GM21576 (cell line): ENCODE results near the gene EML3.
"Not testable (repeated sequence)": the region's sequence is repeated elsewhere in the genome, so short reads cannot be mapped to it uniquely, and the experiment has no call there.

Source experiments
- ATAC-seq: cut with Tn5 transposase; IDR thresholded peaks from one replicate; pipeline ENCODE4 v1.9.1; 2021; ENCODE audit warnings: mild to moderate bottlenecking, moderate library complexity; ENCODE audit not compliant: unreplicated experiment

Gene EML3, protein sequence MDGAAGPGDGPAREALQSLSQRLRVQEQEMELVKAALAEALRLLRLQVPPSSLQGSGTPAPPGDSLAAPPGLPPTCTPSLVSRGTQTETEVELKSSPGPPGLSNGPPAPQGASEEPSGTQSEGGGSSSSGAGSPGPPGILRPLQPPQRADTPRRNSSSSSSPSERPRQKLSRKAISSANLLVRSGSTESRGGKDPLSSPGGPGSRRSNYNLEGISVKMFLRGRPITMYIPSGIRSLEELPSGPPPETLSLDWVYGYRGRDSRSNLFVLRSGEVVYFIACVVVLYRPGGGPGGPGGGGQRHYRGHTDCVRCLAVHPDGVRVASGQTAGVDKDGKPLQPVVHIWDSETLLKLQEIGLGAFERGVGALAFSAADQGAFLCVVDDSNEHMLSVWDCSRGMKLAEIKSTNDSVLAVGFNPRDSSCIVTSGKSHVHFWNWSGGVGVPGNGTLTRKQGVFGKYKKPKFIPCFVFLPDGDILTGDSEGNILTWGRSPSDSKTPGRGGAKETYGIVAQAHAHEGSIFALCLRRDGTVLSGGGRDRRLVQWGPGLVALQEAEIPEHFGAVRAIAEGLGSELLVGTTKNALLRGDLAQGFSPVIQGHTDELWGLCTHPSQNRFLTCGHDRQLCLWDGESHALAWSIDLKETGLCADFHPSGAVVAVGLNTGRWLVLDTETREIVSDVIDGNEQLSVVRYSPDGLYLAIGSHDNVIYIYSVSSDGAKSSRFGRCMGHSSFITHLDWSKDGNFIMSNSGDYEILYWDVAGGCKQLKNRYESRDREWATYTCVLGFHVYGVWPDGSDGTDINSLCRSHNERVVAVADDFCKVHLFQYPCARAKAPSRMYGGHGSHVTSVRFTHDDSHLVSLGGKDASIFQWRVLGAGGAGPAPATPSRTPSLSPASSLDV

DNA sequence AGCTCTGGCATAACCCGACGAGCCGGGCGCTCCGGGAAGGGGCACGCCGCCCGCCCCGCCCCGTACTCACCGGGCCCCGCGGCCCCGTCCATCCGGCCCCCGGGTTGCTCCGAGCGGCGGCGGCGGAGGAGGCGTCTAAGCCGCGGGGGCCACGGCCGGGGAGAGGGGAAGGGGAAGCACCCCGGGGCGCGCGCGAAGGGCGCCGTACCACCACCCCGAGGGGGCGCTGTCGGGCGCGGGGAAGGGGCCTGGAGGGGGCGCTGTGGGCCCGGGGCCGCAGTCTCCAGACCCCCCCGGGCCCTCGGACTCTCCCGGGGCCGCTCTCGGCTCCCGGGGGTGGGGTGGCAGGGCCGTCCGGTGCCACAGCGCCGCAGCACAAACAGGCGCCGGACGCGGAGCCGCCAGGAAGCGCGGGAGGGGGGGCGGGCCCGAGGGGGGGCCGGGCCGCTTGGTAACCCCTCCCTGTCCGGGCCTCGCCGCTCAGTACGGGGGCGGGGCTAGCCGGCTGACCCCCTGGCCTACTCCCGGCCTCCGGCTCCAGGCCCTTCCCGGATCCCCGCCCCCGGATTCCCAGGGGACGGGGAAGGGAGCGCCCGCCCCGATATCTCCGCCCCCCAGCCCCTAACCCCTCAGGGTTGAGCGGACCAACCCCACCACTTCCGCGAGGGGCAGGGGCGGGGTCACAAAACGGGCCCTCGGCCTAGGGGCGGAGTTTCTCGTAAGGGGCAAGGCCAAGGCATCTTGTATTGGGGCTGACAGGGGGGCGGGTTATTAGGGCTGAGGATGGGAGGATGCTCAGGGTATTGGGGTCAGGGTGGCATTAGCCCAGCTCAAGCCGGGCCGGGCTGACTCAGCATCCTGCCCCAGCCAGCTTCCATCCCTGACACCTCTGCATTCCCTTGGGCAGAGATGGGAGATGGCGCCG is at the start of gene EML3, which contains the start of gene ROM1:
TSS of gene EML3 (minus strand) at position 410 of the 925 bp plus-strand sequence. CDS start at position 92, 318 bp downstream.
TSS of gene ROM1 (plus strand) at position 892 of the 925 bp plus-strand sequence. CDS start at position 917, 25 bp downstream.
- ATAC-seq = peak; percentile 57

DNA sequence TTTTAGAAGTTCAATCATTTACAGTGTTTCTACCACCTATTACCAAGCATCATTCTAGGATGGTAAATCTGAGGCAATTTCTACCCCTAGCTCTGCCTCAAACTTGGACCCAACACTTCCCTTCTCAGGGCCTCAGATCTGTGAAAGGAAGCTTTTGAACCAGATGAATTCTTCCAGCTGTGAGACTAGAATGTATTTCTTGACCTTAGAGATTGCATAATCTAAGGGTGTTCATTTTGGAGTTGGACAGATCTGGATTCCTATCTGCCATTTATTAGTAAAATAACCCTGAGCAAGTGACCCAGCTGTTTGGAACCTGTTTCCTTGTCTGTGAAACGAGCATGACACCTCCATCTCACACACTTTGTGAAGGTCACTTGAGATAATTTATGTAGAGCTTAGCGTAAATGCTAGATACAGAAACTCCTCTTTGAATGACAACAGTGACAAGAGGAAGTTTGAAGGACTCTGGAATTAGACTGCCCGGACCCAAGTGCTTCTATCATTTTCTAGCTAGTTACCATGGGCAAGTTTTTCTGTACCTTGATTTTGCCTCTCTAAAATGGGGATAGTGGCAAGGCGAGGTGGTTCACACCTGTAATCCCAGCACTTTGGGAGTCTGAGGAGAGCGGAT is 44.3 kb upstream of the EML3 start:
- ATAC-seq = no peak

DNA sequence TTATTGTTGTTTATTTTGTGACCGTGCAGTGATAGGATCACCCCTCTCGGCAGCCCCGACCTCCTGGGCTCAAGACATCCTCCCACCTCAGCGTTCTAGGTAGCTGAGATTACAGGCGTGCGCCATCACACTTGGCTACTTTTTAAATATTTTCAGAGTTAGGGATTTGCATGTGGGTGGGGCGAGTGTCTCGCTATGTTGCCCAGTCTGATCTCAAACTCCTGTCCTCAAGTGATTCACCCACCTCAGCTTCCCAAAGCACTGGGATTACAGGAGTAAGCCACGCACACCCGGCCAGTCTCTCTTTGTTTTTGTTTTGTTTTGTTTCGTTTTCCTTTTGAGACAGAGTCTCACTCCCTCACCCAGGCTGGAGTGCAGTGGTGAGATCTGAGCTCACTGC is 41.7 kb upstream of the EML3 start:
- ATAC-seq = no peak

DNA sequence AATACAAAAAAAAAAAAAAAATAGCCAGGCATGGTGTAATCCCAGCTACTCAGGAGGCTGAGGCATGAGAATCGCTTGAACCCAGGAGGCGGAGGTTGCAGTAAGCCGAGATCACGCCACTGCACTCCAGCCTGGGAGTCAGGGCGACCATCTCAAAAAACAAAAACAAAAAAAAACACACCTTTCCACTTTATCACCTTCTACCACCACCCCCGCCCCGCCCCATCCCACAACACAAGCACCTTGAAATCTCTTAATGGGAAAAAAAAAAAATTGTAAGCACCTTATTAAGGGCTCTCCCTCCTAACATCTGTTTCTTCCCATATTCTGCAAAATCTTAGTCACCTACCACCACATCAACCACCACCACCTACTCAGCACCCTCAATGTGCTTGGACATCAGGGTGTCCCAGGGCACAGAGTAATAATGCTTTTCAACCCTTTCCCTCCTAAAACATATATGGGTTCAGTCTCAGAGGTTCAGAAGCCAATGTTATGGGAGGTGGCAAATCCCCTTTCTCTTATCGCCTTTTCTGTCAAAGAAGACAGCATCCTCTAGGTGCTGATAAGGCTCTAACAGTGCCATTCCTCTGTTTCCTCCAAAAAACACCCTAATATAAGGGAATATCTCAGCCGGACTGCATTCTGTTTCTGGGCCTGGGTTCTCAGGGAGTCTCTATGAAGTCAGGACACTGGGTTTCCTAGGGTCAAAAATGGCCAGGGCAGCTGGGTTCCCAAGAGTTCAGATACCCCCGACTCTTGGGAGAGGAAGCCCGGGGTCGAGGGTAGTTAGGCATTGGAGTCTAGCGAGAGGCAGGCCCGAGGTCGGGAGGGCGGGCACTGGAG is 39.8 kb upstream of the EML3 start:
- no peak for ATAC-seq

DNA sequence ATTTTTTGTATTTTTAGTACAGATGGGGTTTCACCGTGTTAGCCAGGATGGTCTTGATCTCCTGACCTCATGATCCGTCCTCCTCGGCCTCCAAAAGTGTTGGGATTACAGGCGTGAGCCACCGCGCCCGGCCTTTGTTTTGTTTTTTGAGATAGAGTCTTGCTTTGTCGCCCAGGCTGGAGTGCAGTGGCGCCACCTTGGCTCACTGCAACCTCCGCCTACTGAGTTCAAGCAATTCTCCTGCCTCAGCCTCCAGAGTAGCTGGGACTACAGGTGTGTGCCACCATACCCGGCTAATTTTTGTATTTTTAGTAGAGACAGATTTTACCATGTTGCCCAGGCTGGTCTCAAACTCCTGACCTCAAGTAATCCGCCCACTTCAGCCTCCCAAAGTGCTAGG is 37.7 kb upstream of the EML3 start:
- not testable (repeated sequence) for ATAC-seq

DNA sequence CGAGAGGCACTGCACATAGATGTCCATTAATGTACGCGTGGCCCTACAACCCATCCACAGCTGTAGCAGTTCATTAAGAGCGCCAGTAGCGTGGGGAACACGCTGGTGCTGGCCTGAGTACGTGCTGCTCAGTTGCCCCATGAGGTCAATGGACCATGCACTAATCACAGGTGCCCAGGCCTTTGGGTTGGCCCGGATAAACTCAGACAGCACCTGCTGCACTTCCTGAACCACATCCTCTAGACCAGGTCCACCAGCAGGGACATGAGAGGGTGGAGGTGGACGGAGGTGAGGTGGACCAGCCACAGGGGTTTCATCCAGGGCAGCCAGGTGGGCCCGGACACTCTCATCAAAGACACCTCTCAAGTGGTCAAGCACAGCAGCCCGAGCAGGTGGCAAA is 36.9 kb upstream of the EML3 start:
- ATAC-seq = no peak

DNA sequence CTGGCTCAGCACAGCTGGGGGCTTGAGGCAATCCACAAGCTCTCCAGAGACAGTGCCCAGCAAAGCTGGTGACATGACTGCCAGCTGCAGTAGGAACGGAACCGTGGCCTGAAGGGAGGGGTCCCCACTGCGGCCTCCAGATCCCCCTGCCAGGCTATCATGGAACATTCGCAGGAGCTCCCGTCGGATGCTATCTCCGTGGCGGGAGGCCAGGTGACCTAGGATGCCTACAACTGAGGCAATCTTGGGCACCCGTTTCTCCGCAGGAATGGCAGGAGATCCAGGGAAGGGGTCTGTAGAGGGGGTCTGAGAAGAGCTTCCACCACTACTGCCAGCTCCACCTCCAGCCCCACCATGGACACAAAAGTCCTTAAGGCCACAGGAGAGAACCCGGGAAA is 36.4 kb upstream of the EML3 start:
- no peak for ATAC-seq

DNA sequence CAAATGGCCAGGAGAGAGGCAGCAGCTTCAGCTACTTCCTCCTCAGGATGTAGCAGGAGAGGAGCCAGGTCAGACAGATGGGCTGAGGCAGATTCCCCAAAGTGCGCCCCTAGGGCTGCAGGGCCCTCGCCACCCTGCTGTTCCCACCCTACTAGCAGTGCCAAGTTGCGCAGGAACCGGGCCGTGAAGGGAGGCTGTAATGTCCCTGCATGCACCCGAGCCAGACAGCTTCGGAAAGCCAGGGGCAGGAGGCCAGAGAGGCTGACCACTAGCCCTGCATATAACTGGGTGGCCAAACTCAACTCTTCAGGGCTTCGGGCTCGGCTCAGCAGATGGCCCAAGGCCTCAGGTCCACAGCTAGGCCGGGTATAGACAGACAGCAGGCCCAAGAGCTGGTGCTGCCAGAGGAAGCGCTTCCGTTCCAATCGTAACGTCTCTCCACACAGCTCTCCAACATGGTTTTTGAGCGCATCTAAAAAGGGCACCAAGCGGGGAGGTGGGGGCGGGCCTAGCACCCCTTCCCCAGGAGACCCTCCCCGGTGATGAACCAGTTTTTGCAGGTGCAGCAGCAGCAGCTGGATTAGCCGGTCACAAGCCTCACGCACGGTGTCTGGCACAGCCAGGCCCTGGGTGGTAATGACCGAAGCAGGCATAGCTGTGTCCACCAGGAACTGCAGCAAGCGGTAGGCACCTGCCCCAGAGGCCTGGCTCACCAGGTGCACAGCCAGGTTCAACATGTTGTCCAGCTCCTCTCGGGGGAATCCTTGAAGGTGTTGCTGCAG is 35.8 kb upstream of the EML3 start:
- no peak for ATAC-seq

DNA sequence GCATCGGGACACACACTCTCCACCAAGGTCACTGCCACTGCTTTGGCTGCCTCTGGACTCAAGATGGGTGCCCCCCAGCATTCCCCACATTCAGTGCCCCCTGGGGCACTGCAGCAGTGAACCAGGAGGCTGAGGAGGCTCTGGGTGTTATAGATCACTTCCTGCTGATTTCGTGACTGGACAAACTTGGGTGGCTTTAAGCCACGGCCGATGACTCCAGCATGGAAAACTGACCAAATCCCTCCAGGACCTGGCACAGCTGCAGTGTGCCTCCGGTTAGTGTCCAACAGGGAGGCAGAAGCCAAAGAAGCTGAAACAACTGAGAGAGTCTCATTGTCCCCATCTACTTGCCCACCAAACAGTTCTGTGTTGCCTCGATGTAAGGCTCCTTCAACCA is 35.0 kb upstream of the EML3 start:
- ATAC-seq = no peak

DNA sequence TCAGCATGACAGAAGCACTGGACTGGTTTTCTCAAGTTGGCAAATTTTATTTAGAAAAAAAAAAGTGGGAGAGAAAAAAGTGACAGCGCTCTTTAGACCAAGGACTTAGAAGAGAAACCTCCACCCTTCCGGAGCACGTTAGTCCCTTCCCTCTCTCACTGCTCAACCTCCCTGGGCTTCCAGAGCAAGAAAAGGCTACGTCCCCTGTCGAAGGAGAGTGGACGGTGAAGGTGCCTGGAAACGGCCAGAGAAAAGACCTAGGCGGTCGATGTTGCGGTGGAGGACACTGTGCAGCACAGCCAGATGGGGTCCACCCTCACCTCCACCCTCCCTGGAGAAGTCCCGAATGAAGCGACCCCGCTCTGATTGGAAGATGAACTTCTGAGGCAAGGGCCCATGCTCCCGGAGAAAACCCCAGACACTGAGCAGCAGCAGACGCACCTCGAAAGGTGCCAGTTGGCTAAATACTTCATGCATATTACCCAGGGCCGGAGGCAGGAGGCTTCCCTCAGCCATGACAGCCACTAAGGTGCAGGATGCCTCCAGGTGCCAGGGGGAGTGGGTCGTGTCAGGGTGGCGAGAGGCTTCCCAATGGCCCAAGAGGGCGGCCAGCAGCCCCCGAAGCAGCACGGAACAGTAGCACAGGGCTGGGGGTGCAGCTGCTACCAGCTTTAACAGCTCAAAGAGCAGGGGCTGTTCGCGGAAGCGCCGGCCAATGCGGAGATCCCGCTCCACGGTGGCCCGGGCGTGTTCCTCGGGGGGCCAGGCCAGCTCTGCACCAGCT is 34.4 kb upstream of the EML3 start:
- no peak for ATAC-seq

DNA sequence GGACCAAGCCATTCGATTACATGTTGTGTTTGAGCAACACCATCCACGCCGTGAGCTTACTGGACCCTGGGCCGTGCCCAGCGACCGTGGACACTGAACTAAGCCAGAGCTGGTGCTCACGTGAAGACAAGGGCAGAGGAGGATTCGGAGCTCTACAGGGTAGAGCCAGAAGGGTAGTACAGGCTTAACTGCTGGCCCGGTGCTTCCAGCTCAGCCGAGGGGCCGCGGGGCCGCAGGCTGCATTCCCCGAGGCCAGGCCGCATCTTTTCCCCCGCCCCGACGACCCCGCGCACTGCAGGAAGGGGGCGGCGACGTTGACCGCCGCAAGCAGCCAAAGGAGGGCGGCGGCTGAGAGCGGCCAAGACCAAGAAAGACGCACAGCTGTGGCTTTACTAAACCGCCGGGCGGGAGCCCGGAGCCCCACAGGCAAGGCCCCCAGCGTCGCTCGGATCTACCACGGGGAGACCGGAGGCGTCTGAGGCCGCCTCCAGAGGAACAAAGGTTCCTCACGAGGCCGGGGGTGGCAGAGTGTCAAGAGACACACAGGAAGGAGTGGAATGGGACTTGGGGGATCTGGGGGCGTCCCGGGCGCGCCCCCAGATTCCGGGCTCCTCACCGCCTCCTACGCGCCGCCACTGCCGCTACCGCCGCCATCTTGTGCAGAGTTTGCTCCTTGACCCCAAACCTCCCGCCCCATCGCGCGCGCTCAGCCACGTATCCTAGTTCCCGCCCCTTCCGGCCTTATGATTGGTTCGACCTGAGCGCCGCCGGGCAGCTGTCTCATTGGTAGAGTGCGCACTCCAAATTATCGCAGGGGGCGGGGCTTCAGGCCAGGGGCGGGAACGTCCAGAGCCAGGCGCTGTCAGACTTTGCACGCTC is 33.6 kb upstream of the EML3 start, which contains the start of gene GANAB:
TSS of gene GANAB (minus strand) at position 668 of the 879 bp plus-strand sequence. CDS start at position 654, 14 bp downstream.
- peak; percentile 86 for ATAC-seq

DNA sequence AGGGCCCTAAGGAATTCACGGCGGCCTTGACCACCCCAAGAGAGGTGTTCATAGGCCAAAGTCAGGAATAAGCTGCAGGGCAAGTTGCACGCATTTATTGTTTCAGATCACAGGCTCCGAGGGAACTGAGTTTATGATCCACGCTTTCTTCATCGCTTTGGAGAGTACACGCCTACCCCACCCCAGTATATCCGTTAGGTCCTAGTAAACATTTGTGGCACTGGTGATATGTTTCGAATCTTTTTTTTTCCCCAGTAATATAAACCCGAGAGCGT is 33.0 kb upstream of the EML3 start:
- no peak for ATAC-seq

DNA sequence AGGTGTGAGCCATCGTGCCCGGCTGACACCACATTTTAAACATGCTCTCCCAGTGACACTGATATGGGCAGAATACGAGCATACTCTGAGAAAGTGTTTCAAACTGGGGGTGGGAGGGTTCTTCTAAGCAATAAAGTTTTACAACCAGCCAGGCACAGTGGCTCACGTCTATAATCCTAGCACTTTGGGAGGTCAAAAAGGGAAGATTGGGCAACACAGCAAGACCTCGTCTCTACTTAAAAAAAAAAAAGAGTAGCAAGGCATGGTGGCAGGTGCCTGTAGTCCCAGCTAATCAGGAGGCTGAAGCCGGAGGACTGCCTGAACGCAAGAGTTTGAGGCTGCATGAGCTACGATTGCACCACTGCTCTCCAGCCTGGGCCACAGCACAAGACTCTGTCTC is 31.6 kb upstream of the EML3 start:
- ATAC-seq = no peak

DNA sequence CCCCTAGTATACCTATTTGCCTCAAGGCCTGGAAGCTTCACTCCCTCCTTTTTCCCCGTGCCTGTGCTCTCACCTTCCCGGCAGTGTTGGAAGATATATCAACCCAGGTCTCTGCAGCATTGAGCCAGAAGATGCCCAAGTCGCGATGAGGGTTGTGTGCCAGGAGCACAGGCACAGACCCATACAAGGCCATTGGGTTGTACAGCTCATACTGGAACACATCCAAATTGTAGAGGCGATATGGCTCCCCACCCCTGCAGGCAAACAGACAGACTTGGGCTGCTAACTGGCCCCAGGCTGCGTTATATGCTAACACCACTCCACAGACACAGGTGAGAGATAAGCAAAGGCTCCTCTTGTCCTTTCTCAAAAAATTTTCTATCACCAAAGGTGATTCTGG is 19.9 kb upstream of the EML3 start:
- ATAC-seq = no peak

DNA sequence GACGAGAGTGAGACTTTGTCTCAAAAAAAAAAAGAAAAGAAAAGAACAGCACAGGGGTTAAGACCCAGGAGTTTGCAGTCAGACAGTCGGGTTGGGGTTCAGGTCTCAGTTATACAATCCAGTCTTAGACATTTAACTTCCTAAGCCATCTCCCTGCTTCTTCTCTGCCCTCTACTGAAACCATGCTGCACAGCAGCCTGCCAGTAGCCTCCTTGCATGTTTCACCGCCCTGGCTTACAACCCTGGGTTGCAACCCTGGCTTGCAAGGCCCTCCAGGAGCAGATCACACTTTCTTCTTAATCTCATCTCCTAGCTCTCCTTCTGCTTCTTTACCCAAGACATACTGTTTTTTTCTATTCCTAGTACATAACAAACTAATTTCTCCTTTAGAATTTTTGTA is 15.1 kb upstream of the EML3 start:
- ATAC-seq = no peak

DNA sequence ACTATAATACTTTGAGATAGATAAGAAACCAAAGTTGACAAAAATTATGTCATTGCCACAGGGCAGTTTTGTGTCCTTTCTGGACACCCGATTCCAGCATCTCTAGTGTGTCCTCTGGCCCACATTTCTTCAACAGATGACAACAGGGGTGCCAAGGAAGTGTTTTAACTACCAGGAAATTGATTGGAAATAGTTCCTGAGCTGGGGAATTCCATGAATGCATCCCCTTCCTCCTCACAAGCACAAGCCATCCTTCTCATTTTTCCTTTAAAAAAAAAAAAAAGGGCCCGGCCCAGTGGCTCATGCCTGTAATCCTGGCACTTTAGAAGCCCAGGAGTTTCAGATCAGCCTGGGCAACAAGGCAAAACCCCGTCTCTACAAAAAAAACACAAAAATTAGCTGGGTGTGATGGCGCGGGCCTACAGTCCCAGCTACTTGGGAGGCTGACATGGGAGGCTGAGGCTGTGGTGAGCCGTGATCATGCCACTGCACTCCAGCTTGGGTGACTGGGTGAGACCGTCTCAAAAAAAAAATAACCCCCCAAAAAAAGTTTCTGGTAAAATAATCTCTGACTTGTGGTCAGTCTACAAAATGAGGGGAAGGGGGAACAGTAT is 10.0 kb upstream of the EML3 start:
- no peak for ATAC-seq
